ENCODE data around the gene NID2.
A peak's percentile ranks its signal among the peaks of the same experiment; 100 is the strongest.

NID2 gene

DNA sequence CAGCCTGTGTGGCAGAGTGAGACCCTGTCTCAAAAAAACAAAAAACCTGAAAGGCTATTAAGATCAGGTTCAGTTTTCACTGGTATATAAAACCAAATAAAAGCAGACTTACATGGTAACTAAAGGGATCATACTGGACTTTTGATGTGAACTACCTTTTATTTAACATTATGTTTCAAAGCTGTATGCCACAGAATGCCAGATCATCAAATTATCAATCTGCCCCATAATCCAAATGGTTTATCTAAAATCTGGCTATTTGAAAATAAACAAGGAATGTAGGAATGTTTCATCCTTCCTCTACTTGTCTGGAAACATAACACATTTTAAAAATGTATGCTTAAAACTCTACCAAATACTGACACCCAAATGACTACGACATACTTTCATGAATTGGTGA lies 14.2 kb downstream of the NID2 start:
- H3K27ac ChIP-seq = no peak overlapping the region
- no peaks in the 10 kb centered on the region for H3K9me3 ChIP-seq (ENCODE audit: low read depth, low read length)
- no peak overlapping the region for H3K9ac ChIP-seq (ENCODE audit: insufficient read length)
- no peak overlapping the region for H3K4me3 ChIP-seq
- no peaks in the 10 kb centered on the region for H3K36me3 ChIP-seq (ENCODE audit: insufficient read depth, low read length)
- TF ChIP-seq EZH2 (IDR thresholded peaks at IDR 0.05) (no peak), FOXP2 (optimal IDR thresholded peaks at IDR 0.05; ENCODE audit: control extremely low read depth, extremely low read length, insufficient read depth) (no peak), POLR2AphosphoS5 (IDR thresholded peaks at IDR 0.05; ENCODE audit: borderline replicate concordance, low read depth, low read length) (no peak)
- no peak for DNase-seq (ENCODE audit: low read depth, low spot score)

DNA sequence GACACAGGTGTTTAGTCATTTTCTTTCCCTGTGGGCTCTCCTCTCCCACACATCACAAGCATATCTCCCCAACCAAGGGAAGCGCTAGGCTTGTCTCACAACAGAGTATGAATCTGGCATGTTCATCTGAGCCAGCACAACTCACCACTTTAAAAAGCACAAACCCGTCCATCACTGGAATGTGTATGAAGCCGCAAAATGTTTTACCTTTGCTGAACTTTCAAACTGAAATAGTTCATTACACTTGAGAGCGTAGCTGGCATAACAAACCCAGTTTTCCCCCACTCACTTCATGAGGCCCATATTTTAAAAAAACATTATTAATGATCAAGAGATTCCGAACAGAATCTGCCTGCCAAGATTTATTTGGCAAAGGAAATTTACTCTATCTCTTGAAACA lies 15.8 kb downstream of the NID2 start:
- no peaks in the 10 kb centered on the region for H3K9me3 ChIP-seq (ENCODE audit: low read depth, low read length)
- no peaks in the 10 kb centered on the region for H3K36me3 ChIP-seq (ENCODE audit: insufficient read depth, low read length)
- no peak overlapping the region for H3K4me3 ChIP-seq
- no peak overlapping the region for H3K9ac ChIP-seq (ENCODE audit: insufficient read length)
- no peak for DNase-seq (ENCODE audit: low read depth, low spot score)
- H3K27ac ChIP-seq = peak overlapping the region; percentile 99
- no peak for TF ChIP-seq EZH2 (IDR thresholded peaks at IDR 0.05)
- no peak for TF ChIP-seq FOXP2 (optimal IDR thresholded peaks at IDR 0.05; ENCODE audit: control extremely low read depth, extremely low read length, insufficient read depth)
- TF ChIP-seq POLR2AphosphoS5 (IDR thresholded peaks at IDR 0.05; ENCODE audit: borderline replicate concordance, low read depth, low read length) = no peak

DNA sequence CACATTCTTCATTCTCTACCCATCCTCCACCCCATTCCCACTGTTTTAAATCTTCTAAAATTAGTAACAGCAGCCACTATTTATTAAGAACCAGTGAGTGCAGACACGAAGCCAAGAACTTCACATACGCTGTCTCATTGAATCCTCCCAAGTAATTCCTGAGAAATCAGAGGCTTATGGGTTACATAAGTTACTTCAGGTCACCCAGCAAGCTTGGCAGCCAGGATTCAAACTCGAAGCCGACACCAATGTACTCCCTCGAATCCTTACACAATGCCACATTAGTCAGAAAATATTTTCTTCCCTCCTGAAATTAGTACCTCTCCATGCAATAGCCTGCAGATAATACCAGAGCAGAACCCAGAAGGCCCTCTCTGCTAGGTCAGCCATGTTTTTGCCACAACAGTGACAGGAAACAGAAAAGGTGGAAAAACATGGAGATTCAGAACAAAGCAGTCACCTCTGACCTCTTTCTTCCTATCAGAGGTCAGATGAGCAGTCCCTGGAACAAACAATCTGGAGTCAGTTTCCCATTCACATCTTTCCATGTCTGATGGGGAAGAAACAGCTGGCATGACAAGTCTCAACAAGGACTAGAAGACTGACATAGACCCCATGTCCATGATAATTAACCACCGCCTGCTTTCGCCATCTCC lies 16.4 kb downstream of the NID2 start:
- TF ChIP-seq POLR2AphosphoS5 (IDR thresholded peaks at IDR 0.05; ENCODE audit: borderline replicate concordance, low read depth, low read length) (no peak), FOXP2 (optimal IDR thresholded peaks at IDR 0.05; ENCODE audit: control extremely low read depth, extremely low read length, insufficient read depth) (no peak), EZH2 (IDR thresholded peaks at IDR 0.05) (no peak)
- no peaks in the 10 kb centered on the region for H3K36me3 ChIP-seq (ENCODE audit: insufficient read depth, low read length)
- H3K4me3 ChIP-seq = peak overlapping the region; percentile 69
- DNase-seq (ENCODE audit: low read depth, low spot score) = no peak
- peak overlapping the region; percentile 99 for H3K27ac ChIP-seq
- no peaks in the 10 kb centered on the region for H3K9me3 ChIP-seq (ENCODE audit: low read depth, low read length)
- H3K9ac ChIP-seq (ENCODE audit: insufficient read length) = peak overlapping the region; percentile 61

DNA sequence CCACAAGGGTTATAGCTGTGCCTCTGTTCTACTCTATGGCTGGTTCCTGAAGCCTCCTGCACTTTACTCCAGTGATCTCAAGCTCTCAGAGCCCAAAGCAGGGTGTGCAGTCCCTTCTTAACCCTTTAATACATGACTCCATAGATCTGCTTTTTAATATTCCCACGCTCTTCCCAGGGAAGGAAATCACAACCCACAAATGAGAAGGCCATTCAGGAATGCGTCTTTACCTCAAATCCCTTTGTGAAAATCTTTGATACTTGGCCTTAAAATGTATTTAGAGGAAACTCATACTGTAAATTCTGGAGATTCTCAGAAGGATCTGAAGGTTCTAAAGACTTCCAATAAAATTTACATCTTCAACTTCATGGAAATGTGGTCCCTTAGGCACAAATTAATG lies 17.0 kb downstream of the NID2 start:
- DNase-seq (ENCODE audit: low read depth, low spot score) = peak; percentile 79
- no peak for TF ChIP-seq FOXP2 (optimal IDR thresholded peaks at IDR 0.05; ENCODE audit: control extremely low read depth, extremely low read length, insufficient read depth)
- no peak; the same call in 1 of the 2 replicates for TF ChIP-seq POLR2AphosphoS5 (IDR thresholded peaks at IDR 0.05; ENCODE audit: borderline replicate concordance, low read depth, low read length)
- TF ChIP-seq EZH2 (IDR thresholded peaks at IDR 0.05) = no peak
- peak overlapping the region; percentile 69 for H3K4me3 ChIP-seq
- peak overlapping the region; percentile 99 for H3K27ac ChIP-seq
- H3K9me3 ChIP-seq (ENCODE audit: low read depth, low read length) = no peaks in the 10 kb centered on the region
- H3K9ac ChIP-seq (ENCODE audit: insufficient read length) = peak overlapping the region; percentile 61
- no peaks in the 10 kb centered on the region for H3K36me3 ChIP-seq (ENCODE audit: insufficient read depth, low read length)

DNA sequence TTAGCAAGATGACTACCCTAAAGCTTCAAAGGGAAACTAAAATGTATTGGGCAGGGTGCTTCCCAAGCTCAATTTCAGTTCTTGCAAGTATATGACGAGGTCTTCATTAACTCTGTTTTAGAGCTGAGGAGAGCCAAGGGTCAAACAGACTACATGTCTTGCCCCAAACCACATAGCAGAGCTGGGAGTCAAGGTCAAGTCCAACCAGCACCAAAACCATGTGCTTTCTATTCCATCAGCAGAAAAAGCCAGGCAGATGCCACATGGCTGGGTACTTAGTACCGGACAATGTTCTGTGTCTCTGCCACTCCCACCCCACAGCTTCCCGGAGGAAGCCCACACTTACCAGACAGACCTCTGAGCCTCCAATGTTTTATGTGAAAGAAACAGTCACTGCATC lies 17.6 kb downstream of the NID2 start:
- no peak for DNase-seq (ENCODE audit: low read depth, low spot score)
- H3K27ac ChIP-seq = peak overlapping the region; percentile 99
- TF ChIP-seq FOXP2 (optimal IDR thresholded peaks at IDR 0.05; ENCODE audit: control extremely low read depth, extremely low read length, insufficient read depth) = no peak
- no peak for TF ChIP-seq POLR2AphosphoS5 (IDR thresholded peaks at IDR 0.05; ENCODE audit: borderline replicate concordance, low read depth, low read length)
- TF ChIP-seq EZH2 (IDR thresholded peaks at IDR 0.05) = no peak
- H3K36me3 ChIP-seq (ENCODE audit: insufficient read depth, low read length) = no peaks in the 10 kb centered on the region
- peak overlapping the region; percentile 61 for H3K9ac ChIP-seq (ENCODE audit: insufficient read length)
- H3K4me3 ChIP-seq = peak overlapping the region; percentile 69
- no peaks in the 10 kb centered on the region for H3K9me3 ChIP-seq (ENCODE audit: low read depth, low read length)

DNA sequence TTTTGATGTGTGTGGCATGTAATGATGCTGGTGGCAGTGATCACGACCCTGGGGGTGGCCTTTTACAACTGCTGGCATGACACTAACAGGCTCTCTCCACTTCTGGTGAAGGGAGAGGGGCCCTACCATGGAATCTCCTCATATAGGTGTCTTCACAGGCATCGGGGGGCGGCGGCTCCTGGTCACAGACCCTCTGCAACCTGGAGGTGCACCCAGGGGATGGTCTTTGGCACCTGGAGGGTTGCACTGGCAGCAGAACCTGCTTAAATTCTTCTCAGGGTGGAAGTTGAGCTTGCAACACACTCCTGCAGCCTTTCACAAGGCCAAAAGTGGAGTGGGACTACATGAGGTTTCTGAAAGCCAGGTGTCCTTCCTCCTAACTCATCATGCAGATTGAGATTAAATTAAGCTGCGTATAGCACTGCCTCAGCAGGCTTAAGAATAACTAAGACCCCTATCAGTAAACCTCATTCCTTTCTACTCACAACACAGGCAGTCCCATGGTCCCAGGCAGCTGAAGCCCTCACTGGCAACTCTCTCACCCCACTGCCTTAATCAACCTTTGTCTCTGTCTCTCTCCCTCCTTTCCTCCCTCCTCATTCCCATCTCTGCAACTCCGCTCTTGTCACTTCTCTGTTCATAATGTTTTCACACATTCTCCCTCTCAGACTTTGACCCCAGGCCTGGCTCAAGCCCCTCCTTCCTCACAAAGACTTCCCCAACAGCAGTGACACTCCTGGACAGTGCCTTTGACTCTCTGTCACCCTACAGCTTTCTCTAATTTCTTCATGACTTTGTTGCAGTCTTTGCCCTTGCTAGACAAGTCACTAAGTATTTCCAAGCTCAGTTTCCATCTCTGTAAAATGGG lies 18.9 kb downstream of the NID2 start:
- Histone ChIP-seq H3K27ac (no peak overlapping the region), H3K4me3 (no peak overlapping the region), H3K9ac (ENCODE audit: insufficient read length) (no peak overlapping the region), H3K9me3 (ENCODE audit: low read depth, low read length) (no peaks in the 10 kb centered on the region), H3K36me3 (ENCODE audit: insufficient read depth, low read length) (no peaks in the 10 kb centered on the region)
- no peak for TF ChIP-seq EZH2 (IDR thresholded peaks at IDR 0.05)
- TF ChIP-seq POLR2AphosphoS5 (IDR thresholded peaks at IDR 0.05; ENCODE audit: borderline replicate concordance, low read depth, low read length) = no peak
- no peak for TF ChIP-seq FOXP2 (optimal IDR thresholded peaks at IDR 0.05; ENCODE audit: control extremely low read depth, extremely low read length, insufficient read depth)
- no peak for DNase-seq (ENCODE audit: low read depth, low spot score)

DNA sequence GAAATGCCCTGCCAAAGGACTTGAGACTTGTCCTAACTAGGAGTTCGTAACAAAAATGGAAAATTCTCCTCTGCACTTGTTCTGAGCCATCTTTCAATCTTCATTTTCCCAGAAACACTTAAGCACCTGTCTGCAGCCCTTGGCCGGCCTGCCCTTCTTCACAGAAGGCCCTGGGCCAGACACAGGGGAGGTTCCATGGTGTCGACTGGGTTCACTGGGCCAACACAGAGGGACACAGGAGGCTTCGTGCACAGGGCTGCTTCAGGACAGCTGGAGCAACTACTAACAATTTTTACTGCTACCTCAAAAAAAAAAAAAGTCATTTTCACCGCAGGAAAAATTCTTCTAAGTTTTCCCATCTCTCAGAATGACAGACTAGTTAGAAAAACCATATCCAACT lies 19.6 kb downstream of the NID2 start:
- H3K27ac ChIP-seq = peak overlapping the region; percentile 45; the same call in 1 of the 2 replicates
- DNase-seq (ENCODE audit: low read depth, low spot score) = no peak
- H3K9ac ChIP-seq (ENCODE audit: insufficient read length) = no peak overlapping the region
- H3K4me3 ChIP-seq = no peak overlapping the region
- TF ChIP-seq FOXP2 (optimal IDR thresholded peaks at IDR 0.05; ENCODE audit: control extremely low read depth, extremely low read length, insufficient read depth) (no peak), EZH2 (IDR thresholded peaks at IDR 0.05) (no peak), POLR2AphosphoS5 (IDR thresholded peaks at IDR 0.05; ENCODE audit: borderline replicate concordance, low read depth, low read length) (no peak)
- H3K9me3 ChIP-seq (ENCODE audit: low read depth, low read length) = no peaks in the 10 kb centered on the region
- H3K36me3 ChIP-seq (ENCODE audit: insufficient read depth, low read length) = no peaks in the 10 kb centered on the region

DNA sequence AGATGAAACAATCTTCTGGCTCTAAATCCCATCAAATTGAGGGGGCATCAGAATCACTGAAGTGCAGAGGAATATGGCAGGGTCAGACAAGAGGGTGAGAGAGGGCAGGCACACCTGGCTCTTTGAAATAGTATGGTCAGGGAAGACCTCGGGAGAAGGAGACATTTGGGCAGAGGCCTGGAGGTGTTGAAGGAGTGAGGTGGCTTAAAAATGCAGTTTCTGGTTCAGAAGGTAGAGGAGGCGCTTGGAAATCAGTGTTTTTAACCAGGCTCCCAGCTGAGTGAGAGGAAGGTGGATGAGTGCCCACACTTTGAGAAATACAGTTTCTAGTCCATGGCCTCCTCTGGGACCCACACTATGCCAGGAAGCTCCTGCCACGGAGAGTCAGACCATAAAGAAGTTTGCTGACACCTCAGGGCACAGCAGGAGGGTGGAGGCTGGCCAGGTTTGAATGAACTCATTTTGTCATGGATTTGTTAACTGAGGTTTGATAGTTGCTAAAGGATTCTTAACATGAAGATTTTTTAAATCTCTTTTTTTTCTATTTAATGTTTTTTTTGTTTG lies 20.1 kb downstream of the NID2 start:
- Histone ChIP-seq H3K9ac (ENCODE audit: insufficient read length) (no peak overlapping the region), H3K4me3 (peak overlapping the region; percentile 5; the same call in 1 of the 2 replicates), H3K9me3 (ENCODE audit: low read depth, low read length) (no peaks in the 10 kb centered on the region)

More for the DNA sequence above, 20.1 kb downstream of the NID2 start:
- no peak for DNase-seq (ENCODE audit: low read depth, low spot score)
- Histone ChIP-seq H3K27ac (peak overlapping the region; percentile 45; the same call in 1 of the 2 replicates), H3K36me3 (ENCODE audit: insufficient read depth, low read length) (no peaks in the 10 kb centered on the region)
- TF ChIP-seq EZH2 (IDR thresholded peaks at IDR 0.05) = no peak
- no peak for TF ChIP-seq FOXP2 (optimal IDR thresholded peaks at IDR 0.05; ENCODE audit: control extremely low read depth, extremely low read length, insufficient read depth)
- no peak for TF ChIP-seq POLR2AphosphoS5 (IDR thresholded peaks at IDR 0.05; ENCODE audit: borderline replicate concordance, low read depth, low read length)
